ENCODE measurements around the gene ASCC1.

The ASCC1 gene

DNA sequence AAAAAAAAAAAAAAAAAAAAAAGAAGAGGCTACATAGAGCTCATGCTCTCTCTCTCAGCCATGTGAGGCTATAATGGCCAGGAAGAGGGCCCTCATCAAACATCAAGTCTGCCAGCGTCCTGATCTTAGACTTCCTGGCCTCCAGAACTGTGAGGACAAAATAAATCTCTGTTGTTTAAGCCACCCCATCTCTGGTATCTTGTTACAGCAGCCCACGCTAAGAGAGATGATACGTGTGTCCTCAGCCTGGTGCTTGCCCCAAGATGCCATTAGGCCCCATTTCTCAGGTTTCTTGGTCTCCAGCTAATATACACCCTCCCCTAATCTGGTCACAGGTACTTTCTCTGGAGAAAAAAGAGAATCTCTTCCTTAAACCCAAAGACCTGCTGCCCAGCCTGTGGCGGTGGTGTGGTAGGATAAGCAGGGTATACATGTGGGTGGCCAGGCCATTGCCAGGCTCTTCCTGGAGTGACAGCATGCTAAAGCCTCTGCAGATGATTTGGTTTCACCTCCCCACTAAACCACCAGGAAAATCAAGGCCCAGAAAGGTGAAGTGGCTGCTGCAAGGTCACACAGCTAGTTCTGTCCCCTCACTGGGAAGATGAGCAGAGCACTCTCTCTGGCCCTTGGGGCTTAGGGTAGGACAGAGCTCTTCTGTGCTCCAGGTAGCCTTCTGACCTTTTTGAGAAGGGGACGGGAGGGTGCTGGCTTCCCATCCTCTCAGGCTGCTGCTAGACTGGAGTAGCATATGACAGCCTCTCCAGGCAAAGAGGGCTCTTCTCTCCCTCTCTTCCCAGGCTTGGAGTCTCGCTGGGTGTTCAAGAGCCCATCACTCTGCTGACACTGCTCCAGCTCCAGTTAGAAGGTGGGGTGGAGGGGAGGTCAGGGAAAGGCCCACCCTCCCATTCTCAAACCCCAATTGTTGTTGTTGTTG lies 133.0 kb downstream of the ASCC1 start:
- no peak for DNase-seq (ENCODE audit: low read depth in 3 of 3)

GRCh38 chr10:72081772-72082590 lies 134.1 kb downstream of the ASCC1 start:
- DNase-seq (ENCODE audit: low read depth in 3 of 3) = no peak

DNA sequence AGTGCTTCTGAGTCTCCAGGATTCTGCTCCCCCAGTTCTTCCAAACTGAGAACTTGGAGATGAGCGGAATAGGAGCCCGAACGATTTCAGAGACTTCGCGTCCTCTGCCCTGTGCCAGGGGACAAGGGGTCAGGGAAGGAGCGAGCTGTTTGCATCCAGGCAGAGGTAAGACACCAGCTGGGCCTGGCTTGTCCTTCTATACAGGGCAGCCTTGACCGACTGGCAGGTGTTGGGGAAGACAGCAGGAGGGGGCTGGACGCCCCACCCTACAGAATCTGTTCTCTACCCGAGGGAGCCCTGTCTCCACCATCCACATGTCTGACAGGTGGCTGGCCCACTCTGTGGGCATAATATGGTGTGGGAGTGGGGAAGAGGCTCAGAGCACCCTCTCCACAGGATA lies 134.9 kb downstream of the ASCC1 start:
- no peak for DNase-seq (ENCODE audit: low read depth in 3 of 3)

DNA sequence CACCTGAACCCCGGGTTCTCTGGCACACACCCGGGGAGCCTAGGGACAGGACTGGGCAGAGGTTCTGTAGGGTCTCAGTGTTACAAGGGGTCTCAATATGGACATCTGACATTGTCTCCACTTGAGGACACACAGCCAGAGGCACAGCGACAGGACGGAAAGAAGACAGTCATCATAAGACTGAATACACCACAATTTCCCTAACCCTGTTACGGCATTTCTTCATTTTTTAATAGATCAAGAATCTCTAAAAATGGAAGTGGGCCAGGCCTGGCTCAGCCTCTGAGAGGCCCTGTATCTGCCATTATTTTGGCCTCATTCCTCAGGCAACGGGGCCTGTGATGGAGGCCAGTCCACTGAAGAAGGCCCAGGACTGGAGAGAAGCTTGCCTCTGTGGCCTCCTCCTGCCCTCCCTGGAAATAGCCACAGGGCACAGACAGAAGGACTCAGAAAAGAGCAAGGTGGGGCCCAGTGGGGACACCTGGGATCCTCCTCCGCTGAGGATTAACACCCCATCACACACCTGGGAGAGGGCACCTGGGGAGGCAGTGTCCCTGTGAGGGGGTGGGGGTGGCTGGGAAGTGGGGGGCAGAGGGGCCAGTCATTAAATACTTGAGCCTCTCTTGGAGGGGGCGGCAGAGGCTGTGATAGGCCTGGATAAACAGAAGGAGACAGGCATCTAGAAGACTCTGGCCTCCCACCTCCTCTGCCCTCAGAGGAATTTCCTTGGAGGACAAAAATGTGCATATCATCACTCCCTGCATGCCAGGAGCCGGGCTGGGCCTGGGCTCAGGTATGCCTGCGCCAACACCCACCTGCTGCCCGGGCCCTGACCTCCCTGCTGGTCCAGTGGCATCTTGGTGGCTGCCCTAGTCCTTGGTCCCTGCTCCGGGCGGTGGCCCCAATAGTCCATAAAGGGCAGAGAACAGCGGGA lies 135.8 kb downstream of the ASCC1 start:
- DNase-seq (ENCODE audit: low read depth in 3 of 3) = no peak

DNA sequence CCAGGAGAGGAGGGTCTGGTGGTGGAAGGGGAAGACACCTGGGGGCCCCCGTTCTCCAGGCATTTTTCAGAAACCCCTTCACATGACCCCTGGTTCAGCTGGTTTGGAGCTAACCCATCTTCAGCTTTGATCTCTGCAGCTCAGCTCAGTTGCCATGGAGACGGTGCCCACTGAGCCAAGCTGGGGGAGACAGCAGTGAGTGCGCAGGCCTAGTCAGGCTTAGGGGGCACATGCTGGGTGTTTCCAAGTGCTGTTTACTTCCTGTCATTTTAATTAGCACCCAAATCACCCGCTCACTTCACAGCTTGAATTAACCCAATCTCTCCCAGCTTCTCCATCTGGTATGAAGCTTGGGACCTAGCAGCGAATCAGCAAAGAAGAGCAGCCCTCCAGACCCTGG lies 136.7 kb downstream of the ASCC1 start:
- DNase-seq (ENCODE audit: low read depth in 3 of 3) = no peak

DNA sequence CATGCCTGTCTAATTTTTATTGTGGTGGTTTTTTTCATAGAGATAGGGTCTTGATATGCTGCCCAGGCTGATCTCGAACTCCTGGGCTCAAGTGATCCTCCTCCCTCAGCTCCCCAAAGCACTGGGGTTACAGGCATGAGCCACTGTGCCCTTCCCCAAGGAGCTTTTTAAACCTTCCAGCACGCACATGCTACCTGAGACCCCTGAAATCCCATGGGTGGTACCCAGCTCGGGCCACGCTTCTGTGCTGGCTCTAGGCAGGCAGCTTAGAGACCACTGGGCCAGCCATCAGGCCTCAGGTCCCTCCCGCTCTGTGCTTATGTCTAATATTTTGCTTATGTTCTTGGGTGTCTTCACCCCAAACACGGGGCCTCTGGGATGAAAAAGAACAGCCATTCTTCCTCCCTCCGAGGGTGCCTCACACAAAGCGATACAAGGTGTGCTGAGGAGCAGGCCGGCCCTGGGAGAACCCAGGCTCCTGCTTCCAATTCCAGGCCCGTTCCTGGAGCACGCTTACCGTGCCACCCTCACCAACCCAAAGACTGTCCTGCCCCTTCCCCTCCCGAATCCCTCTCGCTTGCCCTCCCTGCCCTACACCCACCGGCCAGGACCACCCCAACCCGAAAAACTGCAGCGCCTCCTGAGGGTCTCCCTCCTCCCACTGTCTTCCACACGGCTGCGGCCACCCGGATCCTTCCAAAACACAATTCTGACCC lies 138.6 kb downstream of the ASCC1 start:
- no peak for DNase-seq (ENCODE audit: low read depth in 3 of 3)

DNA sequence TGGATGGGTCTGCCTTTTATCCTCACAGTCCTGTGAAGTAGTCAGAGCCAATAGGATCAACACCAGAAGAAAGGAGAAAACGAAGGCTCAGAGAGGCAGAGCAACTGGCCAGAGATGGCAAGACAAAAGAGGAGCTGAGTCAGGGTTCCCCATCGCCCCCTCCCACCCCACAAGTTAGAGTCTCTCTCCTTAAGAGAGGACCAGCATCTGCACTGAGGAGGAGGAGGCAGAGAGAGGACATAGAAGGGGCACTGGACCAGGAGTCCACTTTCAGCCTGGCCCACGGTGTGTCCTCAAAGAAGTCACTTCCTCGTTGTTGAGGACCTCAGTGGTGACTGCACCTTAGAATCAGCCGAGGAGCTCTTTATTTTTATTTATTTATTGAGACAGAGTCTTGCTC lies 139.3 kb downstream of the ASCC1 start:
- DNase-seq (ENCODE audit: low read depth in 3 of 3) = no peak

DNA sequence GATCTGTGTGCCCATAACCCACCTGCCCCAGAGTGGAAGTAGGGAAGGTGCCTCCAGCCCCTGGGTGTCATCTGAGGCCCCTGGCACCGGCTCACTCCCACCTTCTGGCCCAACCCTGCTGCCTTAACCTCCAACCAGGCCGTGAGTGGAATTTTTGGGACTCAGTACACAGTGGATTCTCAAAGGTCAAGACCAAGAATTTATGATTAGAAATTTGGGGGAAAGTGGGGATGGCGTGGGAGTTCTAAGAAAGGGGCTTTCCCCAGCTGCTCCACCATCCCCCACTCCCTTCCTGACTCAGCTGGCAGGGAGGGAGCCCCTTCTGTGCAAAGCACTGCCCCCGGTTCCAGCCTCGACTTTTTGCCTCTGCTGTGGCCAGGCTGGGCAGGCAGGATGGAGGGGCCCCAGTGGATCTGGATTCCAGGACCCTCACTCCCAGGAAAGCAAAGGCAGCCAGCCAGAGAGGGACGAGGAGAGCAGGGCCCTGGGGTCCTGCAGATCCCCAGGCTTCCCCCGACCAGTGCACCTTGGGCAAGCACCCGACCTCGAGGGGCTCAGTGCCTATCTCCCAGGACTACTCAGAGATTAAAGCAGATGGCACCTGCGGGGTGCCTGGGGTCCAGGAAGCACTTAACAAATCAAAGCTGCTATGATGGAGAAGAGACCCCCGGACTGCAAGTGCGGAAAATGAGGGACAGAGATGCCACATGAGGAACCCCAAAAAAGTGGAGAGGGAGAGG lies 140.5 kb downstream of the ASCC1 start:
- DNase-seq (ENCODE audit: low read depth in 3 of 3) = no peak

DNA sequence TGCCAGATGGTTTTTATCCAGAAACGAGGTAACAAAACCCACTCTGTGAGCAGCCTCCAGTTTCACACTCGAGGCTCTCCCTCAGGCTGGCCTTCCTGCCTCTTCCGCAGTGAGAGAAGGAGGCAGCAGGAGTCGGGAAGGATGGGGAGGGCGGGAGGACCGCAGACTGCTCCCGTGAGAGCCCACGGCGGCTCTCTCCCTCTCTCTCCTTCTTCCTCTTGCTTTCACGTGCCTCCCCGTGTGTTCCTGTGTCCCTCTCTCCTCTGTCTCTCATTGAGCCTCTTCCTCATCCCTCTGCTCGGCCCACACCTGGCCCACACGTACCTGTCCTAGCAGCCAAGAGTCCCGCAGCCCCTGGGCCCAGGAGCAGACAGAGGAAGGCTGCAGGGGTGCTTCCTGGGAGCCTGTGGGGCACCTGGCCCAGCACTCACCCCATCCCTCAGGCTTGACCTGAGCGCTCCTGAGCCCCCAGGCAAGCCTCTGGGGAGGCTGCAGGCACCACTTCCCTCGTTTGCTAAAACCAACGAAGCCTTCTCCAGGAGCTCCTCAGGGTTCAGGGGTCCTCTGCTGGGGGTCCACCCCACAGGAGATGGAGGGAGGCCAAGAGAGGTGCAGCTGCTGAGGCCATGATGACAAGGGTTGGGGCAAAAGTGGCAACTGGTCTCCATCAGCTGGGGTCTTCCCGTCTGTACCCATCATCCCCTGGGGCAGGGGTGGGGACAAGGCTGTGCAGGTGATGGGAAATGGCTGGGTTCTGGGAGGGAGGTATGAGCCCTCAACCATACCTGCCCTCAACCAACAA lies 141.3 kb downstream of the ASCC1 start:
- no peak for DNase-seq (ENCODE audit: low read depth in 3 of 3)

GRCh38 chr10:72073708-72074573 lies 142.1 kb downstream of the ASCC1 start:
- DNase-seq (ENCODE audit: low read depth in 3 of 3) = no peak

DNA sequence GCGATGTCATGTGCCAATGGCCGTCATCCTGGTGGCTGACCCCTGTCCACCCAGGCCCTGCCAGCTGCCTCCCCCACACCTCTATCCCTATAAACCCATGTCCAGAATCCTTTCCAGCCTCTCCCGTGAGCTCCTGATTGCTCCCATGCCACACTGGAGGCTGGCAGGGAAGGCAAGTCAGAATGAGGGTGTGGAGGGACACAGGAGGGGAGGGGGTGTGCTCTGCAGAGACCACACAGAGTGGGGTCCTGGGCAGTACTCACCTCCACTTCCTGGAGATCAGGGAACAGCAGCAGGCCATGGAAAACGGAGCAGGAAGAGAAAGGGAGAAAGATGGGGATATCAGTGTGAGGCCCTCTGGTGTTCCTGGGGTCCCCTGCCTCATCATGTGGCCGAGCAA lies 143.4 kb downstream of the ASCC1 start:
- no peak for DNase-seq (ENCODE audit: low read depth in 3 of 3)

DNA sequence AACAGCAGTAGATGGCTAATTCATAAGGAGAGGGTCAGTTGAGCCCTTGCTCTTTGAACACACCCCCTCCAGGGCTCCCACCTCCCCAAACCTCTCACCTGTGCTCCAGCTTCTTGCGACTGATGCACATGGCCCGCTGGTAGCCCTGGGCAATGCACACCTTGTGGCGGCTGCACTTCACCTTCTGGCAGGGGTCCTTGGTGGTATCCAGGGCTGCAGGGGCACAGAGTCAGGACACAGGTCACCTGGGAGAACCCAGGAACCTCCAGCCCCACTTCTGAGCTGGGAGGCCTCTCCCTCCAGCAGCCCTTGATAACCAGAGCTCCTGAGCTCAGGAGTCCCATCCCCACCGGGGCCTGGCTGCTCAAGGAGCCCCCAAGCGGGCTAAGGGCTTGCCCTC lies 144.0 kb downstream of the ASCC1 start:
- no peak for DNase-seq (ENCODE audit: low read depth in 3 of 3)

DNA sequence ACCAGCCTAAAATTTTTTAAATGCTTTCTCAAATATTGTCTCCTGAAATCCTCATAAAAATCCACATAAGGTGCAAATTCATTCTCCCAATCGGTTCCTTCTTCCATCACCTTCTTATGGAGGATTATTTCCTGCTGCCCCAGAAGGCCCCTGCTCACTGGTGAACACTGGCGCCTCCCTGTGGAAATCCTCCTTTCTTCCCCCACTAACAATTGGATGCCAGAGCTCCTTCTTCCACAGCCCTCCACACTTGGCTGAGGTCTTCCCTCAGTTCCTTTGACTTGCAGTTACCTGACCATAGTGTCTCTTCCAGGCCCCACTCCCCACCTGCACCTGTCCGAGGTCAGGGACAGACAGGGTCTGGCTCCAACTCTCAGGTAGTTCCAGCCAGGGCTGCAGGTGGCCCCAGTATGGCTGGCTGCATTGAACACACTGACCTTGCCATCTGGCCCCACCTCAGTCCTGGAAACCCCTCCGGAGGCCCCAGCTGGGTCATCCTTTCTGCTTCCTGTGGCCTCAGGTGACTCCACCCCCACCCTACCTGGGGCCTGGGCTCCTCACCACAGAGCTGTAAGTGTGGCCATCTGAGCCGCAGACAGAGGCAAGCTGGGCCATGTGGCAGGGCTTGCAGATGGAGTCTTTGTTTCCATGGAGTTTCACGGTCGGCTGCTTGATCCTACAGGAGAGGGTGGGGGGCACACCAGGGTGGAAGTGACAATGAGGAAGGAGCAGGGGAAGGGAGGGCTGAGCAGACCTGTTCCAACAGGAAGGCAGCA lies 146.1 kb downstream of the ASCC1 start:
- DNase-seq (ENCODE audit: low read depth in 3 of 3) = no peak

DNA sequence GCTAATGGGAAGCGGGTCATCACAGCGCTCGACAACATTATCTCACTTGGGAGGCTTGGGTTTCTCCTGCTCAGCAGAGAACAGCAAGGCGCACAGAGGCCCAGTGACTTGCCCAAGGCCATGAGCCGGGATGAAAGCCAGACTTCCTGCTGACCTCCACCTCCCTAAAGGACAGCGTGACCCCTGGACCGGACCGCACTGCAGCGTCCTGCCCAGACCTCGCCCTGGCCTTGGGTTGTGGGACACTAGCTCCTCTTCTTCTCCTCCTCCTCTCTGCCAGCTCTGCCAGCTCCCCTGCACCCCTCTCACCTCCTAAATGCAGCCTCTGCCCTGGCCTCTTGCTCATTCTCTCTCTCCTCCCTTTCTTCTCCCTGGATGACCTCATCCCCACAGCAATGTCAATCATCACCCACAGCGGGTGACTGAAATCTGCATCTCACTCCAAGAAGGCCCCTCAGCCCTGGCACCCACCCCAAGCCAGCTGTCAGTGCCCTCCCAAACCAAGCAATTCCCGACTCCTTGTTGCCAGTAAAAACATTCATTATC lies 147.1 kb downstream of the ASCC1 start:
- no peak for DNase-seq (ENCODE audit: low read depth in 3 of 3)

GRCh38 chr10:72068126-72068765 lies 147.8 kb downstream of the ASCC1 start:
- no peak for DNase-seq (ENCODE audit: low read depth in 3 of 3)

DNA sequence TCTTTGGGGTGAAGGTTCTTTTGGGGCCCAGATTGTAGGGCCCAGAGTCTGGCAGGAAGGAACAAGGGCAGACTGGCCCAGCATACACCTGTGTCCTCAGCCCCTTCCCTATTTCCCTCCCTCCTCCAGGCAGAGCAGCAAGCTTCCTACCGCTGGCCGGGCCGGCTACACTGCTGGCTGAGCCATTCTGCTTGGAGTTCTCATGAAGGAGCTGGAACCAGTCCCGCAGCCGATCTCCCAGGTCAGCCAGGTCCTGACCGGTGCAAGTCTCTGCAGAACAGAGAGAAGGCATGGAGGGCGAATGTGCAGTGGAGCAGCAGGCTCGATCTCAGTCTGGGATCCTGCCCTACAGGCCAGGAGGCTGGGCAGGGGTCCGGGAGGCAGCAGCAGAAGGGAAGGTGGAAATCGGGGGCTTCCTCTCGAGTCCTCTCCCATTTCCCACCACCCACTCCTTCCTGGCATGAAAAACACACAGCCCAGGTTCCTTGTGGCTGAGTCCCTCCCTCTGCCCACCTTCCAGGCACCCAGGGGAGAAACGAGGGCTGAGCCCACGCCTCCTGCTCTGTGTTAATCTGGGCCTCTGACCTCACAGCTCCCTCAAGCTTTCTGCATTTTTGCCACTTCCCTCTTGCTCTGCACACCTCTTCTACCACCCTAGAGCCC lies 148.5 kb downstream of the ASCC1 start:
- DNase-seq (ENCODE audit: low read depth in 3 of 3) = no peak
